ENCODE measurements around the gene APC2. TPM values are rescaled to one million over a fixed set of nuclear protein-coding genes. Genes with fewer than 3 reads are reported as not detected.

APC2 gene
- total RNA-seq, 1 donor from 2014 or later, result not detected

GRCh38 chr19:1478934-1479707 lies 29.2 kb downstream of the APC2 start, which contains the start of gene C19orf25:
C19orf25 (minus strand) TSS chr19:1479215; CDS start chr19:1478903, 312 bp downstream.
- H3K4me3 ChIP-seq (ENCODE audit: low read depth, low read length), result peak within 1 kb of the TSS; percentile 80
- DNase-seq (ENCODE audit: low read depth), result peak; percentile 44
- TF ChIP-seq CTCF (conservative IDR thresholded peaks at IDR 0.05; ENCODE audit: low read depth, low read length), result no peak

- no peak for TF ChIP-seq CTCF (conservative IDR thresholded peaks at IDR 0.05; ENCODE audit: low read depth, low read length)
- no peak overlapping the region for H3K4me3 ChIP-seq (ENCODE audit: low read depth, low read length)
- no peak for DNase-seq (ENCODE audit: low read depth)
Observed at GRCh38 chr19:1481224-1481892, 31.4 kb downstream of the APC2 start.

- H3K4me3 ChIP-seq (ENCODE audit: low read depth, low read length), result no peak overlapping the region
- DNase-seq (ENCODE audit: low read depth), result no peak
- no peak for TF ChIP-seq CTCF (conservative IDR thresholded peaks at IDR 0.05; ENCODE audit: low read depth, low read length)
Observed at GRCh38 chr19:1481893-1482360, 32.0 kb downstream of the APC2 start.

GRCh38 chr19:1482361-1483130 lies 32.6 kb downstream of the APC2 start:
- TF ChIP-seq CTCF (conservative IDR thresholded peaks at IDR 0.05; ENCODE audit: low read depth, low read length), result no peak
- no peak overlapping the region for H3K4me3 ChIP-seq (ENCODE audit: low read depth, low read length)
- no peak for DNase-seq (ENCODE audit: low read depth)

- no peak overlapping the region for H3K4me3 ChIP-seq (ENCODE audit: low read depth, low read length)
- no peak for TF ChIP-seq CTCF (conservative IDR thresholded peaks at IDR 0.05; ENCODE audit: low read depth, low read length)
- no peak for DNase-seq (ENCODE audit: low read depth)
Observed at GRCh38 chr19:1483131-1483978, 33.4 kb downstream of the APC2 start.

- no peak overlapping the region for H3K4me3 ChIP-seq (ENCODE audit: low read depth, low read length)
- DNase-seq (ENCODE audit: low read depth), result no peak
- no peak for TF ChIP-seq CTCF (conservative IDR thresholded peaks at IDR 0.05; ENCODE audit: low read depth, low read length)
Observed at GRCh38 chr19:1483979-1484428, 34.1 kb downstream of the APC2 start.
